CMK (cell line): ENCODE data around the gene ACVR2B.

ENCODE experiments used
- DNase-seq: peaks from one replicate; pipeline ENCODE4 v3.0.0-alpha.2; 2010; ENCODE audit warnings: low read depth

Gene ACVR2B

DNA sequence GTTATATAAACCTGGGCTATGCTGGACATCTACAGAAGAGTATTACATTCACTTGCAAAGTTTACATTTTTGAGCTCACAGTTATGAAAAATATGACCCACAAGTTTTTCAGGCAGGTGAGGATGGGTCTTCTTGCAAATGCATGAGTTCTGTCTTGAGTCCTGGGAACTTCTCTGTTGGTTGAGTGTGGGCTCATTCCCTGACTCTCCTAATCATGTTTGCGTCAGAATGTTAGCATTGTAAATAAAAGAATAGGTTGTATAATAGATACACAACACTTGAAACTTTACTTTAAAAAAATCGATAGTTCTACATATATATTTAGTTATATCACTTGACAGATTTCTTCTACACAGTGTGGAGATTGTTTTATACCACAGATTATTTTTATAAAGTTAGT is 35.3 kb downstream of the ACVR2B start:
- no peak for DNase-seq

DNA sequence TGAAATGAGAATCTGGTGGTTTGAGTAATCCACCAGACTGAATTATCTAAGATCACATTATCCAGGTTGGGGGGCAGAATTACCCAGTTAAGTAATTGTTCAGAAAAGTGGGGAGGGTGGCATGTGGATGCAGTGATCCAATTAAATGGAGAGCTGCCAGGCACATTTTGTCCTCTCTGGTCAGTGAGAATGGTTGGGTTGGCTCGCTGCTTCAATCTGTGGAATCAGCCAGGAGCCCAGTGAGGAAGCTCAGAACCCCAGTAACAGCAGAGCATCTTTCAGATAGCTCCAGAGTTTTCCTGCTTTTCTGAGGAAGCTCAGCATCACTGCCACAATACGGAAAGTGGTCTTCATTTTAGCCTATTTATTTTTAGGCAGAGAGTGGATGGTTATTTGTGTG is 36.1 kb downstream of the ACVR2B start:
- DNase-seq: no peak

DNA sequence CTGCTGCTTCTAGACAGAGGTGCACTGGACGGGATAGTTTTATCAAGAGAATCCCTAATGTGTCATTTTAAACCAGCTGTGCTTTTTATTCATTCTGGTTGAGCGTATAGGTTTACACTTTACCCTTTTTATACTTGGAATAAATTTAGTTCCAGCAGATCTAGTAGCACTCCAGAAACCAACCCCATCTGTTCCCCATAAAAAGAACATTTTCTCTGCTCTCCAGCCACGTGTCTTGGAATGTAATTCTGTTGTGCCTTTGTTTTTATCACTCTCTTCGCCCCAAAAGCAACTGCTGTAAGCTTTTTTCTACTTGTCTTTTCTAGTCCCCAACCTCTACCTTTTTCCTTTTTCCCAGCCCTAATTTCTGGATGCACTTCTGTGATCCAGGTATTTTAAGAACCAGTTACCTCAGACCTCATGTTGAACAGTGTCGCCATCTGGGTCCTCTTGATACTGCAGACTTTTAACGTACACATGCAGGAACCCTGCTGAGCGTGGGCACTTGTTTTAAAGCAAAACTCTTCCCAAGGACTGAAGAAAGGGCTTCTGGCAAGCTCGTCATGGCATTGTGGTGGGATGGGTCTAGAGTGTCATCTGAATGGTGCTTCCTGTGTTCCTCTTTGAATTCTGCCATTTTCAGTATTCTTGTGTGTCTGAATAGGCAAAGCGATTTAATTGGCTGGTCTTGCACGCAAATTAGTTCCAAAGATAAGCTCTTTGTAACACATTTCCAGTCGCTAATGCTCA is 36.8 kb downstream of the ACVR2B start:
- DNase-seq: no peak

DNA sequence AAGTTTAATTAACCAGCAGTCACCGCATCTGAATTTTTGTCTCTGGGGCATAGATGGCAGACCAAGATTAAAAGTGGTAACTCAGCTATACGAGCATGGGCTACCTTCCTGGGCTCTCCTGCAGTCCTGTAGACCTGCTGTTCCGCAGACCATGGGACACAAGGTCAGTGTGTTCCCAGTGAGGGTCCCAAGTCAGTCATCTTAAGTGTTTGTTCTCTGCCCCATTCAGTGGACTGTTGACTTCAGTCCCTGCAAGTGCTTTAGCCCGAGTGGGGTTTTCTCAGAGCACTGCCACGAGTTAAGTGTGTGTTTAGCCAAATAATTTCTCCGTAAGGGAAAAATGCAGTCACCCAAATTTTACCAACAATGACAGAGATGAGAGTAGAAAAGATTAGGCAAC is 37.5 kb downstream of the ACVR2B start:
- DNase-seq: no peak

DNA sequence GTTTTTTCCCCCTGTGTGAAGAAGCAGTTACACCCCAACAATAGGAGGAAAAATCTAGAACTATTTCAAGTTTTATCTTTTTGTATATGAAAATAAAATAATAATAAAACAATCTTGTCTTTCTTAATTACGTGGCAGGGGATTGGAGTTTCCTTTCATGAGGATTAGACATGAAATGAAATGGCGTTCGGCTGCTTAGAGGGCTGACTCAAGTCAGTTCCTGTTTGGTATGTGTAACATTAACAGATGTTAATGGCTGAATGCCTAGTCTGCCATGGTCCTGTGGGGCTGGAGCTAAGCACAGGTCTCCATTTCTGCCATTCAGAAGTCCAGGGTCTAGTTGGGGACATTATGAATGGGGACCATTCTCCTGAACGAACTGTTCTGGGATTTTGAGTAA is 39.3 kb downstream of the ACVR2B start:
- DNase-seq: no peak

DNA sequence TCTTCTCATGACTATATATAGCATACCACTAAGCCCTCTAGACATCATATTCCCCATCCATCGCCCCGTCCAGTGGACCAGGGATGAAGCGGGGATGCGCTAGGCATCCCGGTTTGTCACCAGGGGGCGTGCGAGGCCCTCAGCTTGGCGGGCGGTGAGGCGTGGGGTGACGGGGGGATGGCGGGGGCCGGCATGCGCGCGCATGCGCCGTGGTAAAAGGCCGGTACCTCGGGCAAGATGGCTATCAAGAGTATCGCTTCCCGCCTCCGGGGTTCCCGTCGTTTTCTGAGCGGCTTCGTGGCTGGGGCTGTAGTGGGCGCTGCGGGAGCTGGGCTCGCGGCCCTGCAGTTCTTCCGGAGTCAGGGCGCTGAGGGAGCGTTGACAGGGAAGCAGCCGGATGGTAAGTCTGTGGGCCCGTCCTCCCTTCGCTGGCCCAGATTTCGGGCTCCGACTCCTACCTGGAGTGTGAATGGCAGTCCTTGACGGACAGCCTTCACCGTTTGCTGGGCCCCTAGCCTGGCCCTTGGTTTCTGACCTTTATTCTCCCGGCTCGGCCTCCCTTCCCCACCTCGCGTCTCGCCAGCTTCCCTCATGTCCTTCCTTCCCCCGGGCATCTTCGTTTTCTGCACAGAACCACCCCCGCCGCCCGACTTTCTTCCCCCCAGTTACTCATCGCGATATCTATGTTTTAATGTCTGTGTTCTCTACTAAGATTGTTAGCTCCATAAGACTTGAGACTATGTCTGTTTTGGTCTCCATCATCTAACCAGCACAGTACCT is 42.6 kb downstream of the ACVR2B start, which contains the start of gene EXOG:
TSS of gene EXOG (plus strand) at position 210 of the 780 bp plus-strand sequence. CDS start at position 238, 28 bp downstream.
- DNase-seq: peak; percentile 92

DNA sequence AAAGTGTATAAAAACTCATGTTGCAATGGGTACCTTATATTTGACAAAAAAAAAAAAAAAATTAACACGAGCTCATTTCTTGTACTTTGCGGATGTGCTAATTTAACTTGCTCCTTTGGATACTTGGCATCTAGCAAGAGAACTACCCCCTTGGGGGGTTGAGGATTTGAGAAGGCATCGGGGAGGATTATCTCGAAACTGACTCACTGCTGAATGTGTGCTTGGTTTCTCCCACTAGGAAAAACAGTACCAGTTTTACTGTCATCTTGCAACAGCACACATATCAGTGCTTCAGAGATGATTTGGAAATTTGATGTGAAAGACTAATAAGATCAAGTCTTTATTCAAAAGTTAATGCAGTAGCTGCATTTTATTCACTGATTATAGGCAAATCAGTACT is 43.3 kb downstream of the ACVR2B start:
- DNase-seq: no peak

DNA sequence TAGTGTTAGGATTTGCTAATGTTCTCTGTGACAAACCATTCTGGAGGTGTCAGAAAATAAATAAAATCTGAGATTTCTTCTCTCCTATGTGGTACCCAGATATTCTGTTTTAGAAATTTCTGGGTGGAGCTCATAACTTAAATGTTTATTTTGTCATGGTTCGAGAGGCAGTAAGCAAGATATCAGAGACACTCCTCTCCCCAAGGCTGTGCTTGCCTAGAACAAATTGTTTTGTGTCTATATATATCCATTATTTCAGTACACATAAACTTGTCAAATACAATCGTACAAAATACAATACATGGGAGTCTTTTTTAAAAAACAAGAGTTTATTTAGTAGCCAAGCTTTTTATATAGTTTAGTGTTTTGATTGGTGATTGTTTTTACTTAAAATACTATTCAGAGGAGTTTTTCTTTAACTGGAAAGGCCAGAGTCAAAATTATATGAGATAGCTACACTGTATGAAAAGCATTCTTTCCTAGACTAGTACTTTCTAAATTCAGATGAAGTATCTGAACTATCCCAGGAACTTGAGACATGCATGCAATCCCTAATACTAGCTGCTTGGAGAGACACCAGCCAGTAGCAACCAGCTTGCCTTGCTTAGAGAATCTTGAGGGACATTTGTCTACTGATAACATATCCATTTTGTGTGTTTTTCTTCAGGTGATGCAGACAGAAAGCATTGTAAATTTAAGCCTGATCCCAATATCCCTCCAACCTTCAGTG is 47.2 kb downstream of the ACVR2B start:
- no peak for DNase-seq

DNA sequence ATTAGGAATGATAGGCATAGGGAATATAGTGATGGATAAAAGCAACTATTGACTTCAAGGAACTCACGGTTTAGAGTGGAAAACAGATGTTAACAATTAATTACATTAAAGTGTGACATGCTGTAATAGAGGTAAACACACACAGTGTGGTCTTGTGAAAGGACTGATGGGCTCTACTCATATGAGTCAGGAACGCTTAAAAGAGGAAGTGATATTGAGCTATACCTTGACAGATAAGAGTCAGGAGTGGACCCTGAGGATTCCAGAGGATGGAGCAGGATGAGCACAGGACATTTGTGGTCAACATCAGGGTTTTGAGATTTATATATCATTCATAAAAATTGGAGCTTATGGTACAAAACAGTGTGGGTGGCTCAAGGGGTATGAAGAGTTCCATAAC is 53.4 kb downstream of the ACVR2B start:
- no peak for DNase-seq

DNA sequence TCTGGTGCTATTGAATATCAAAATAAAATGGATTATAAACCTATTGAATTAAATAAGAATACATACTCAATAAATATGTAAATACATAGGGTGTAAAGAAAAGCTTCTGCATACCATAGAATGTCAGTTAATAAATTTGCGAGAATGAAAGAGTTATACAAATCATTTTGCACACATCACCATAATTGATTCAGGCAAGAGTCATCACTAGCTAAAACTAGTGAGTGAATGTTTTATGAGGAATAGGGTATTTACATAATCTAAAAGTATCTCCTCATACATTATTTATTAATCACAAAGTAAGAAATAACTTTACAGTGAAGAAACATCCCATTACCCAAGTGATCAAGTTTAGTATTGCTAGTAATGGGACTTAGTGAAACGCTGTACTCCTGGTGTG is 56.0 kb downstream of the ACVR2B start:
- no peak for DNase-seq

DNA sequence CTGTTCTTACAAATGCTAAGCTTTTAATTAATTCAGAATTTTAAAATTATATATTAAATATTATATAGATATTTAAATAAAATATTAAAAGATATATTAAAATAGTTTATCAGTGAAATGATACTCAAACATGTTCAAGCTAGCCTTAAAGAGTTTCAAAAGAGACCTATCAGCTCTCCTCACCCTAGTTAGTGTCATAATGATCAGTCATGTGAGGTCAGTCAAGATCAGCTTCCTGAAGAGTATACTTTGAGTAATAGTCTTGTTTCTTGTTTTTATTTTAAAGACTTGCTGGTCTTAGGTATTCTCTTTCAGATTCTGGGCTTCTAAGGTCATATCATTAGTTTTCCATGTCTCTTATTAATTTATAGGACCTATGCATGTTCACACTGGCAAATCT is 56.9 kb downstream of the ACVR2B start:
- no peak for DNase-seq

DNA sequence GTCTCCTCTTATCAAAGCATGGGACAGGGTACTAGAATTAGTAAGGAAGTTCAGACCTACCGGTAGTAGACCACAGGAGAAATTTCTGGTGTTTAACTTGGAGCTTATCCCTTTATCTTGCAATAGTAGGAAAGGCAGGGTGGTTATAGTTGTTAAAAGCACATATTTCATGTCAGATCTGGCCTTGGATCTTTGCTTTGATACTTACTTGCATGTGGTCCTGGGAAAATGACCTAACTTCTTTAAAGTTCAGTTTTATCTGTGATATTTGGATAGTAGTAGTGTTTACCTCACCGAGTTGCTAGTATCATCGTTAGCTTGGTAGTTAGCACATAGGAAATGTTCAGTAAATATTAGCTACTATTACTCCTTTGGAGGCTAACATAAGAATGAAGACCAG is 57.9 kb downstream of the ACVR2B start:
- DNase-seq: no peak

DNA sequence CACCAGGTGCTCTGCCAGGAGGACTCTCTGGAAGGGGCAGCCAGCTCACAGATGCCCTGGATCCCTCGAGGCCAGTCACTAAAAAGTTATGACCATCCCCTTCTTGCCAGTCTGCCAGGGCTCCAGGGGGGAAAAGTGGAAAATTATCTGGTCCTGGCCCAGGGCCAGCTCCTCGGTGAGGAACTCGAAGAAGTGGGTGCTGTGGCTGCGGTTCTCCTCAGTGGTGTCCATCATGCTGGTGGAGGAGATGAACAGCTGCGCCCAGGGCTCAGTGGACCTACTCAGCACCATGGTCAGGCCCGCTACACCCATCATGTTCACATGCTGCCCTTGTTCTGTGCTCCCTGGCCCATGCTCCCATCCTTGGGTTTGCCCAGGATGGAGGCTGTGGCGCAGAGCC is 61.7 kb downstream of the ACVR2B start:
- no peak for DNase-seq

DNA sequence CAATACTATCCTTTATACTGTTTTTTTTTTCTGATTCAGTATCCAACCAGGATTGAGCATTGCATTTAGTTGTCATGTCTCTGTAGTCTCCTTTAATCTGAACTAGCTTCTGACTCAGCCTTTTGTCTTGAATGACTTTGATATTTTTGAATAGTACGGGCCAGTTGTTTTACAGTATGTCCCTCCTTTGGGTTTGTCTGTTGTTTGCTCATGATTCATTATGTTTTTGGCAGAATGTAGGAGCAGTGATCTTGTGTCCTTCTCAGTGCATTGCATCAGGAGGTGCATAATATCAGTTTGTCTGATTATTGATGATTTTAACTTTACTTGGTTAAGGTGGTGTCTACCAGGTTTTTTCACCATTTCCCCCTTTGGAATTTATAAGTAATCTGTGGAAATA is 63.0 kb downstream of the ACVR2B start:
- DNase-seq: no peak

DNA sequence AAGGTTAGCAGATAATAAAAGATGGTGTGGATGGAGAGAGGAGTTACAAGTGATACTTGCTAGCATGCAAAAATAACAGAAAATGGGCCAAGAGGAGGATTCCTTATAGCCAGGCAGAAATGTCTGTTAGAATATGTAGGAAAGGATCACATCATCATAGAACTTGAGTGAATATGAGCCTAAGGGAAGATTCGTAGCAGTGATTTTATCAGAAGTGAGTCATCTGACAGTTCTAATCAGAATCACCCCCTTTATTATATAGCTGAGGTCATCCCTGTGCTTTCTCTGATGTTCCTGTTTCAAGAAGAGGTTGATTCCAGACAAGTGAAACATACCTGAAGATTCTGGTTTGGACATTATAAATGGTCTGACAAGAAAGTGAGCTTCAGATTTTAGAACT is 65.3 kb downstream of the ACVR2B start:
- DNase-seq: no peak

DNA sequence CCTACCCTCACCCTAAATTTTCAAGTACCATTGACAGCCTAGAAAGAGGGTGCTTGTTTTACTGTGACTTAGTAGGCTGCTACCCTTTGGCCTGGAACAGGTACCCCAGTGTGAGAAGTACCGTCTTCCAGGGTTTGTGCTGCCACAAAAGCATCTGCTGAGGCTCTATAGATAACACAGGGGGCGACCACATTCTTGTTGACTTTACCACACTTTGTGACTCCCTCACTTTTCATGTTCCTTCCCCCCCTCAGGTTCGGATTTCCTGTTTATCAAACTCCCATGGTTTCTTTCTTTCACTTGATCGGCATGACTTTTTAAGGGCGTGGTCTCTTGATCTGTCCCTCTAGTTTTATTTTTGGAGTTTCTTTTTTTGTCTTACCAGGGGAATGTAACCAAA is 66.0 kb downstream of the ACVR2B start:
- no peak for DNase-seq

DNA sequence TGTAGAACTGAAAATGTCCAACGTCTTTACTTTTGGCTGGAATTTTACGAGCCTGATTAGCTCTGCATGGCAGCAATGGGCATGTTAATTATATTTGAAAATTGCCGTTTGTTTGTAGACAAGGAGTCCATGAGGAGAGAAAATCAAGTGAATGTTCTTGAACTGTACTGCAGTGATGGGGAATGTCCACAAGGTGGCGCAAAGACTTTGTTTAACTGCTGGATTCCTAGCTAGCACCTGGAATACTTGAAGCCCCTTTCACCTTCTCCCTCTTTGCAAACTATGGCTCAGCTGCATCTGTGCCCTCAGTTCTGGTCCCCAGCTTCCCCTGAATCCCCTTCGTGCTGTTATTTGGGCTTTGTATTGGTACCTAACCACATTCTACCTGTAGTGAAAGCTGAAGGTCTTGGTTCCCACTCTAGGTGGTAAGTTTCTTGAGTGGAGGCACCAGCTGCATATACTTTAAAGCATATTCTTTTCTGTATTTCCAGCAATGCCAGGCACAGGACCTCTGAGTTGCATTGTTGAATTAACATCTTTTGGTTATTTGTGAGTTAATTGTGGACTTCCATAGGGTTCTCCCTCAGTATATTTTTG is 67.8 kb downstream of the ACVR2B start:
- no peak for DNase-seq

DNA sequence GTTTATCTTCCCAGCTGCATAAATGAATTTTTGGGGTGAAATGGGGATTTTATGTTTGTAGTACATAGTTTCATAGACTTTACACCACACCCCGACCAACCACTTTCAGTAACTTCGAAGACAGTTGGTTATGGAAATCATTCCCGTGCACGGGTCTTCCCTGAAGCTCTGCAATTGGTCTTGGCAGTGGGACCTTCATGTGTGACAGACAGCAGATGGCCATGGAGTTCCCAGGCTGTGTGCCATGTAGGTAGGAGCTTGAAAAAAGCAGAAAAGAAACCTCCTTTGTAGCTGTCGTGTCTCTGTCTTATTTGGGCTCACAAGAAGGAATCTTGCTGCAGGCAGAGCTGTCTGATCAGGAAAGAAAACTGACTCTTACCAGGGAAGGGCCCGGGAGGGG is 68.3 kb downstream of the ACVR2B start:
- no peak for DNase-seq

DNA sequence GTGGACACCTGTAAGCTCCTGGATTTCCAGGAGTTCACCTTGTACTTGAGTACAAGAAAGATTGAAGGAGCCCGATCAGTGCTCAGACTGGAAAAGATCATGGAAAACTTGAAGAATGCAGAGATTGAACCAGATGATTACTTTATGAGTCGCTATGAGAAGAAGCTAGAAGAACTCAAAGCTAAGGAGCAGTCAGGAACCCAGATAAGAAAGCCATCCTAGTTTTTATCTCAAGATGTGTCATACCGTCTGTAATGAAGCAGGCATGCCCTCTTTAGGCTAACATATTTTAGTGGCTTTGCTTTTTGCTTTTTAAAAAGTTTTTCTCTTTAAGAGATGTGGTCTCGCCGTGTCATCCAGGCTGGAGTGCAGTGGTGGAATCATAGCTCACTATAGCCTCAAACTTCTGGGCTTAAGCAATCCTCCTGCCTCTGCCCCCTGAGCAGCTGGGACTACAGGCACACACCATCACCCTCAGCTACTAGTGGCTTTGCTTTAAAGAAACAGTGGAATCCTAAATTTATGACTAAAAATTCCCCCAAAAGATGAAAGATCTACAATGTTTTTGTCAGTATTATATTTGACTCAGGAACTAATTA is 70.5 kb downstream of the ACVR2B start:
- DNase-seq: no peak

DNA sequence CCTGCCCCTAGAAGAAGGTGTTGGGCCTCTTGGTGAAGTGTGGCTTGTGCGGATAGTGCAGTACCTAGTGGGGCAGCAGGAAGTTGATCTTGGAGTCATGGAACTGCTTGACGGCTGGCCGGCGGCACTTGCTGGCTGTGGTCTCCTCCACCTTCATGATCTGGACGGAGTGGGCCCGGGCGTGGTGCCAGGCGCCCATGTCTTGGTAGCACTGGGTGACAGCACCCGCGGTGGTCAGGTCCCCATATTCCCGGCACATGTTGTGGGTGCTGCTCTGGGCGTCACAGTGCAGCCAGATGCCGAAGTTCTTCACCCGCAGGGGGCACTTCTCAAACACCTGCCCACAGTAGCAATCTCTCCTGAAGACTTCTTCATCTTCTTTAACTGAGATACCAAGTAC is 73.1 kb downstream of the ACVR2B start:
- no peak for DNase-seq

DNA sequence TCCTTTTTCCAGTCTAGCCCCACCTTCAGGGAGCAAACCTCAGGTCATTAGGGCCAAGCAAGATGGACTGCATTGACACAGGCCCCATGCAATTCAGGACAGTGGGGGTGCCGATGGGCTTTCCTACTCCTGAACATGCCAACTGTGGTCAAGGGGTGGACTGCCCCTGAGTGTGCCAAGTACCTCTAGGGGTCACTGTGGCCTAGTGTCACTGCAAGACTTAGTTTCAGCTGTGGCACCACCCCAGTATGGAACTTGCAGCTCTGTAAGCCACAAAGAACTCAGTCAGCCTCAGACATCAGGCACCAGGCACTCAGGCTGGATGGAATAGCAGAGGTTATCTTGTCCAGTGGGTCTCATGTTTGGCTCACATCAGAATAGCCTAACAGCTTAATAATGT is 74.8 kb downstream of the ACVR2B start:
- DNase-seq: no peak

DNA sequence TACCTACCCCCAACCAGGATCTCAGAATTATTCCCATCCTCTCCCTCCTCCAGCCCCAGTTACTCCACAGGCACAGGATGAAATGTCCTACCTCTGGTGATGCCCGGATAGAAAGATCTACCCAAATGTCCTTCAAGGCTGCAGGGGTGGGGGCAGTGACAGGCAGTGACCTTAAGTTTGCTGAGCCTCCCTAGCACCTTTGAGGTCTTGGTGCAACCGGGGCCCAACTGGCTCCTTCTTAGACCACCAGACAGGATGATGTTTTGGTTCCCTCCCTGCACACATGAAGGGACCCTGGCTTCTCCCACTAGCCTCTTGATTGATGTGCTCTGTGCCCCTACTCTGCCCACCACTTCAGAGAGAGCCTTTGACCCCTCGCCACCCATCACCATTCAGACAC is 78.8 kb downstream of the ACVR2B start:
- no peak for DNase-seq
